GM18526 (cell line): ENCODE data around the gene IGF2BP1.

ENCODE experiments used
- POLR2A ChIP-seq: IDR thresholded peaks from 3 replicates; pipeline ENCODE4 v1.6.1; 2011; ENCODE audit not compliant: insufficient read length; ENCODE audit errors: extremely low read depth

IGF2BP1 gene

DNA sequence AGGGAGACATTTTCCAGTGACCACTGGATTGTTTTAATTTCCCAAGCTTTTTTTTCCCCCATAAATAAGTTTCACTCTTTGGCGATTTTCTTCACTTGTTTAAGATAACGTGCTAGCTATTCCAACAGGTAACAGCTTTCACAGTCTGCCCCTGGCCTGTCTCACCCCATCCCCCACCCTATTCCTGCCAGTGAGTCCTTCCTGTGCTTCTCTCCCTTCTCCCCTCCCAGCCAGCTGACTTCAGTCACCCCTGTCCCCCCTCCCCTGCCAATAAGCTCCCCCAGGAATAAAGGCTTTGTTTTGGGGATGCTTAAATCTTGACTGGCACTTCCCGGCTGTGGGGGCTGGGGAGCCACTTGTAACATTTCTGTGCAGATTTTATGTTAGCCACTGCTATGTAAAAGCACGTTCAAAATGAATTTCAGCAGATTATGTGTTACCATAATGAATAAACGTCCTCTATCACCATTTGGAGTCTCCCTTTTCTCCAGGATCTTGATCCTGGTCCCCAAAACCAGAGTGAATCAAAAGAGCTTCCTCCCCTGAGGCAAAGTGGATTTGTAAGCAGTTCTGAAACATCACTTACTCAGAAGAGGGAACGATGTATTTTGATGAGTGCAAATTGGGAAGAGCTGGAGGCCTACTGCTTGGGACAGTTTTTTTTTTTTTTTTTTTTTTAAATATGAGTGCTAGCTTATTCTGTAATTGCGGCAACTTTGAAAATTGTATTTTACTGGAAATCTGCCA lies 58.2 kb downstream of the IGF2BP1 start:
- TF ChIP-seq POLR2A, result no peak

DNA sequence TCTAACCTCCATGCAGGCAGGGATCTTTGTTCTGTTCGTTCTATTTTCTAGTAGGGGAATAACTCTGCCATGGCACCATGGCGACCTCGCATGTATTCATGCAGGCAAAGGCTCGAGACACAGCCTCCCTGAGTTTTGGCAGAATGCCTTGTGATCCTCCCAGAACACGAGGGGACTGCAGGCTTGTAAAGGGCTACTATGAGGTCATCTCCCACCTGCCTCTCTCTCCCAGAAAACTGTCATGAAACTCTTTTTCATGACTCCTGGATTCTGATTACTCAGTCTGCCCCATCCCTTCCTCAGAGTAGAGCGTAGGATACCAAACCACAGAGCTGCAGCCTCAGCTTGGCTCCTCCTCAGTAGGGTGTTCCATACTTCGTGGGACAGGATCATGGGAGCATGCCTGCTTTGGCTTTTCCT lies 64.3 kb downstream of the IGF2BP1 start:
- no peak for TF ChIP-seq POLR2A

DNA sequence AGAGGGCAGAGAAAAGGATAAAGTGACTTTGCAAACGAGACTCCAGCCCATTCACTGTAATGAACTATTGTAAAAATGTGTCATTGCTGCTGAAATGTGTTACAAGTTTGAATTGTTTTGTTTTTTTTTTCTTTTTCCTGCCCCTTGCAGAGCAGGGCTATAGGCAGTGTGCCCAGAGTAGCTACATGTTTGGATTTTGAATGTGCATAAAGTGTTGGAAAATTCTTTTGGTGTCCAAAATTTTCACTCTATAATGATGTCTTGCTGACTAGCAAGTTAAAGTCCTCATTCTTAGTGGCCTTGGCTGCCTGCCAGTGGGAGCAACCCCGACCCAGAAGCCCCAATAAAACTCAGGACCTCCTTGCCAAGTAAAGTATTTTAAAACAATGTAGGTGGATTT lies 66.5 kb downstream of the IGF2BP1 start:
- TF ChIP-seq POLR2A, result no peak

DNA sequence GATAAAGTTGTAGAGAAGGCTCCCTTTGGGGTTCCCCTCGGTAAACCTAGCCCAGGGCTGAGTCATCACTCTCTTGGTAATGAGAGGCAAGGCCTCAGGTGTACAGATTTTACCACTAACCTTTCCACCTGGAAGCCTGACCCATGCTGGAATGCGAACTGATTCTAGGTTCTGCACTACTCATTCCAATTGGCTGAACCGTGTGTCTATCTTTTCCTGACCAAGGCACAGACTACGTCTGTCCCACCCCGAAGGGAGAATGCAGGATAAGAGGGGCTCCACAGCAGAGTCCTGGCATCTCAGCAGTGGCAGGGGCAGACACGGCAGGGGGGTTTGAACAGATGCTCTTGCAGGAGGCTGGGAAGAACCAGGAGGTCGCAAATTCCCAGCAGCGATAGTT lies 70.0 kb downstream of the IGF2BP1 start:
- no peak for TF ChIP-seq POLR2A

DNA sequence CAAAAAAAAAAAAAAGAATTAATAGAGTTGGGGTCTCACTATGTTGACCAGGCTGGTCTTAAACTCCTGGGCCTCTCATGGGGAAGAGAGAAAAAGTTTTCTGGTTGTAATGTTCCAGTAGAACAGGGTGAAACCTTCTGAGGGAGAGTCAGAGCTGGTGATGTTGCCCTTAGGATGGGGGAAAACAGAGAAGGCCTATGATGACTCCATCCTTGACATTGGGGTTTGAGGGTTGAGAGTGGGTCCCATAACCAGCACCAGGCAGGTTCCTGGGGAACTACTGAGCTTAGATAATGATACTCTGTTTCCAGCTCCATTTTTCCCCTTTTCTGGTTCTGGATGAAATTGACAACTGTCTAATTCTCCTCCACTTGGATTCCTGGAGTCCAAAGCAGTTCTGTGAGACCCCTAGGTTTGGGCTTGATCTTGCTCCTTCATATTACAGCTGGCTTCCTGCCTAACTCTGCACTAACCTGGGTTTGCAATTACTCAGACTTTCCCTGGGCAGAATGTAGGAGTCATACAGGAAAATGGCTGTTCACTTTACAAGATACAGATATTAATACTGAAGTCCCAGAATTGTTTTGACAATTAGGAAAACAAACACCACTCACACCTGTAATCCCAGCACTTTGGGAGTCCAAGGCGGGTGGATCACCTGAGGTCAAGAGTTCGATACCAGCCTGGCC lies 72.5 kb downstream of the IGF2BP1 start:
- TF ChIP-seq POLR2A, result no peak

DNA sequence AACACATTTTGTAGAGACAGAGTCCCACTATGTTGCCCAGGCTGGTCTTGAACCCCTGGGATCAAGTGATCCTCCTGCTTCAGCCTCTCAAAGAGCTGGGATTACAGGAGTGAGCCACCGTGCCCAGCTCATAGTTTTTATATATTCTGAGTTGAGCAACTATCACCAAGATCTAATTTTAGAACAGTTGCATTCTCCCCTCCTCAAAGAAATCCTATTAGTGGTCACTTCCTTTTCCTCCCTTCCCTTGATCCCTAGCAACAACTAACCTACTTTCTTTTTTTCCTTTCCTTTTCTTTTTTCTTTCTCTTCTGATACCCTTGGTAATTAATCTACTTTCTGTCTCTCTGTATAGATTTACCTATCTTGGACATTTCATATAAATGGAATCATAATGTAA lies 73.9 kb downstream of the IGF2BP1 start:
- no peak for TF ChIP-seq POLR2A

DNA sequence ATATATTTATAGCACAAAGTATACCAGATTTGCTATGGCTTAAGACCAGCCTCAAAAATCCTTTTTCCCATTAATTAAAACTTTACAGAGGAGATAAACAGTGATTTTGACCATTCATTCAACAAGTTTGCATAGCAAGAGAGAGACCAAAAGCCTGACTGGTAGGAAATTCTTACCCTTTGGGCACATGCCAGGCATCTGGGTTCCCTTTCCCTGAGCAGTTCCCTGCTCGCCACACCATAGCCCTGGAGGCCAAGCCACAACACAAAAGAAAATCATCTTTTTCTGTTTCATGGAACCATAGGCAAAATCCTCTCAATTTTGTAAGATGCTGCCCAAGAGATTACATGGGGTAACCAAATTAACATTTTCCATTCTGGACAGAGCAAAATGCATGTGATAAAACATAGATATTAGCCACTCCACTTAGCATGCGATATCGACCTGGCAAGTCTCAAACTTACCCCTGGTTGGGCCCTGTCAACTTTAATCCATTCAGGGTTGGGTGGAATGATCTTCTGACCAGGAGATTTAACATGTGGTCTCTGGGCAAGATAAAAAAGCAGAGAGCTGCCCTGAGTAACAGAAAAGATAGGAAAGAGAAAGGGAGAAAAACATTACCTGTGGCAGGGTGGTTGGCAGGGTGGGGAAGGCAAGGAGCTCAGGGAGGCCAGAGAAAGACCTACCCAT lies 77.8 kb downstream of the IGF2BP1 start:
- TF ChIP-seq POLR2A, result no peak

DNA sequence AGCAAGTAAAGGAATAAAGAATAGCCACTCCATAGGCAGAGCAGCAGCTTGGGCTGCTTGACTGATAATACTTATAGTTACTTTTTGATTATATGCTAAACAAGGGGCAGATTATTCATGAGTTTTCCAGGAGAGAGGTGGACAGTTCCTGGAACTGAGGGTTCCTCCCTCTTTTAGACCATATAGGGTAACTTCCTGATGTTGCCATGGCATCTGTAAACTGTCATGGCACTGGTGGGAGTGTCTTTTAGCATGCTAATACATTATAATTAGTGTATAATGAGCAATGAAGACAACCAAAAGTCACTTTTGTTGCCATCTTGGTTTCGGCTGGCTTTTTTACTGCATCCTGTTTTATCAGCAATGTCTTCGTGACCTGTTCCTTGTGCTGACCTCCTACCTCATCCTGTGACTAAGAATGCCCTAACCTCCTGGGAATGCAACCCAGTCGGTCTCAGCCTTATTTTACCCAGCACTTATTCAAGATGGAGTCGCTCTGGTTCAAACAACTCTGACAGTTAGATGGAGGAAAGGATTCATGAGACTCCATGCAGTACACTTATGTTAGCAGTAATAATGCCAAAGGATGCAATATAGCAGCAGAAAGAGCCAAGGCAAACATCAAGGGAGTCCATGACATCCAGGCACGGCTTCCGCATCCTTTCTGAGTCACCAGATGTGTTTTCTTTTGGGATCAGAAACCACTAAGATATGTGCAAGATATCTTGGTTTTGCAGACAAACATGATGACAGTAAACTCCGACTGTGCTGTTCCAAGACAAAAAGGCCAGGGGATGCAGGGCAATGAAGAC lies 79.6 kb downstream of the IGF2BP1 start:
- TF ChIP-seq POLR2A, result no peak

DNA sequence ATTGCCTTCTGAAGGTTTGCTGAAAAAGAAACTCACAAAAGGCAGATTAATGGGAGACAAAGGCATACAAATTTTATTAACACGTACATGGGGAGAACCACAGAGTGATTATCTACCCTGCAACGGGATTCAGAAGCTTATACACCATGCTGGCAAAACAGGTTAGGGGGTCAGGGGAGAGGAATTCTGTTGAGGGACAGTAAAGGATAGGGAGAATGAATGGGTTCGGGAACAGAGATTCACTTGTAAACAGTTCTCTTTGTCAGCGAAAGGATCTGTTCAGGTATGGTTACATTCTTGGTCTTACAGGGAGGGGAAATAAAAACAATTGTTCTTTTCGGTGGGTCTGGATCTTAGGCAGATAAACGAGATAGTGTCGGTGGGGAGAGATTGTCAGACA lies 81.1 kb downstream of the IGF2BP1 start:
- no peak for TF ChIP-seq POLR2A

DNA sequence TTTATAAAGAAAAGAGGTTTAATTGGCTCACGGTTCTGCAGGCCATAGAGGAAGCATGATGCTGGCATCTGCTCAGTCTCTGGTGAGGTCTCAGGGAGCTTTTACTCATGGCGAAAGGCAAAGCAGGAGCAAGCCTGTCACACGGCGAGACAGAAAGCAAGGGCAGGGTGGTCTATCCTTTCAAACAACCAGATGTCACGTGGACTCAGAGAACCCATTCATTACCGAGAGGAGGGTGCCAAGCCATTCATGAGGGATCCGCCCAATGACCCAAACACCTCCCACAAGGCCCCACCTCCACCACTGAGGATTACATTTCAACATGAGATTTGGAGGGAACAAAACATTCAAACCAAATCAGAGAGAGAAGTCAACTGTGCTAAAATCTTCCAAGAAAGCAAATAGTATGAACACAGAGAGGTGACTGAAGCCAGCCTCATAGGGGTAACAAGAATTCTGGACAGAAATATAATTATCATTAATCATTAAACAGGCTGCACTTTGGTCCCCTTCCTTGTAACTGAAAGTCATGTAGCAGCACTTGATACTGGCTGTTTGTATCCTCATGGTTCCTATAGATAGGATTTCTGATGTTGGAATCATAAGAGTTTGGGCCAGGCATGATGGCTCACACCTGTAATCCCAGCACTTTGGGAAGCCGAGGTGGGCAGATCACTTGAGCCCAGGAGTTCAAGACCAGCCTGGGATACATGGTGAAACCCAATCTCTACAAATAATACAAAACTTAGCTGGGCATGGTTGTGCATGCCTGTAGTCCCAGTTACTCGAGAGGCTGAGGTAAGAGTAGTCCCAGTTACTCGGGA lies 82.9 kb downstream of the IGF2BP1 start:
- TF ChIP-seq POLR2A, result no peak

DNA sequence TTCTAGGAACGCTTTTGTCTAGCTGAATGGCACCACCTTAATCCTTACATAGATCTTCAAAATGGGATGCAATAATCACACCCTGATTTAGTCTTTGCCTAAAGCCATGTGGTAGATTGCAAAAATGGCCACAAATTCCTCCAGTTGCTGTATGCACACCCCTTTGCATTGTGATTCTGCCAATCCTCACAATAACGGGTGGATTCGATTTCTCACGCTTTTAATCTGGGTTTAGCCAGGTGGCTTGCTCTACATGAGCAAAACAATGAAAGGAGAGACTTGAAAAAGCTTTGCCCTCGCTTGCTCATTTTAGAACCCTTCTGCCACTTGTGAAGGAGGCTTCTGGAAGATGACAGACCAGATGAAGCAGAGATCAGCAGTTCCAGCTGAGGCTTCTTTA lies 85.0 kb downstream of the IGF2BP1 start:
- TF ChIP-seq POLR2A, result no peak

DNA sequence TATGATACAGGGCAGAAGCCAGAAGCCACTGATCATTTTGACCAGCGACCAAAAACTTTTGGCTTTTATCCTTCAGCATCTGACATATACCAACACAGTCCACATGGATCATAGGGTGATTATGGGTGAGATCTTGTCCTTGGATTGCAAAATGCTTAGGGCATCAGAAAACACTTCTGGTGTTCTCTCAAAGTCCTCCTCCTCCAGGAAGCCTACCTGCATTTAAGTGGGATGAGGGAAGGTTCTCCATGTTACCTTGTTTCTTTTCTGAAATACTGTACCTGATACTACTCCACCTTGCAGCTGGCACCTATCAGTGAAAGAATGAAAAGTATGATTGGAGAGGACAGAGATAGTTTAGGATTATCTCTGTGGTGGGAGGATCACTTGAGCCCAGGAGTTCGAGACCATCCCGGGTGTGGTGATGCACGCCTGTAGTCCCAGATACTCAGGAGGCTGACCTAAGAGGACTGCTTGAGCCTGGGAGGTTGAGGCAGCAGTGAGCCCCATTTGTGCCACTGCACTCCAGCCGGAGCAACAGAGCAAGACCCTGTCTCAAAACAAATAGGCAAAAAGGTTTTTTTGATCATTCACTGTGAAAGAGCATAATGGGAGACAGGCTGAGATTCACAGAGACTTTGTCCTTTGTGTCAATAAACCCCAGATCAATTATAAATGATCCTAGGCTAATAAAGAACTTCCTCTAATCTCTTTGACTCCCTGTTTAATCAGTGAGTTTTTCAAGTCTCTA lies 88.6 kb downstream of the IGF2BP1 start:
- no peak for TF ChIP-seq POLR2A

DNA sequence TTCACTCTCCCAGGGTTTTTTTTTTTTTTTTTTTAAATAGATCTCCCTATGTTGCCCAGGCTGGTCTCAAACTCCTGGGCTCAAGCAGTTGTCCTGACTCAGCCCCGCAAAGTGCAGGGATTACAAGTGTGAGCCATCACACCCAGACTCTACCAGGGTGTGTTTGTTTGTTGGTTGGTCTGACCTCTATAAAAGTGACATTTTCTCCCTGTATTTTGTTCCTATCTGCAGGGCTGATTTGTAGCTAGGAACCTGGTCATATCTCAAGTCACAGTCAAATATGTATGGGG lies 89.1 kb downstream of the IGF2BP1 start:
- TF ChIP-seq POLR2A, result no peak

DNA sequence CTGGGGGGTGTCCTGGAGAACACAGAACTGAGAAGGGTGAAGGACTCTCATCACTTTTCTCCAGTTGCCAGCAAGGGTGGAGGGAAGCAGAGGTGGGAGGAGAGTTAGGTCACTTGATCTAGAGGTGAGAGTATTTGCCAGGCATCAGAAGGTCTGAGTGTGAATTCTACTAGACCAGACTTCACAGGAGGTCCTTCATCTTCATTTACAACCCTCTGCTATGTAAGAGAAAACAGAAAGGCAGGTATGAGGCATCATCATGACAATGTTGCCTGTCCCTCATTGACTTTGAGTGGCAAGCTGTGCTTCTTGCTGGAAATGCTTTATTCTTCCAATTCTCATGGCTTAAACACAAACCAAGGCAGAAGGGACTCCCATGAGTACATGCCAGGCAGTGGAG lies 89.5 kb downstream of the IGF2BP1 start:
- no peak for TF ChIP-seq POLR2A

DNA sequence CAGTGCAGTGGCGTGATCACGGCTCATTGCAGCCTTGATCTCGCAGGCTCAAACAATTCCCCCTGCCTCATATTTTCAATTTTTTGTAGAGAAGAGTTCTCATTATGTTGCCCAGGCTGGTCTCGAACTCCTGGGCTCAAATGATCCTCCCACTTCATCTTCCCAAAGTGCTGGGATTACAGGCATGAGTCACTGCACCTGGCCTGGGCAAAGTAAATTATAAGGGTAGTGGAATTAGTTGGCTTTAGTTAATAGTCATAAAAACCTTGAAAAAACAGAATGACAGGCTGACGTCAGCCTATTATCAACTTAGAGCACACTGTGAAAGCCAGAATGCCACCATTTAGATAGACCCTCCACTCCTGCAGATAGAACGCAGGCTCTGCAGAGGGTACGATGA lies 91.9 kb downstream of the IGF2BP1 start:
- no peak for TF ChIP-seq POLR2A
